ENCODE measurements around the gene APOB. TPM values are rescaled to one million over a fixed set of nuclear protein-coding genes. Genes with fewer than 3 reads are reported as not detected.

Gene APOB
- total and polyA plus RNA-seq, 3 experiments from 2014 or later, result not detected

DNA sequence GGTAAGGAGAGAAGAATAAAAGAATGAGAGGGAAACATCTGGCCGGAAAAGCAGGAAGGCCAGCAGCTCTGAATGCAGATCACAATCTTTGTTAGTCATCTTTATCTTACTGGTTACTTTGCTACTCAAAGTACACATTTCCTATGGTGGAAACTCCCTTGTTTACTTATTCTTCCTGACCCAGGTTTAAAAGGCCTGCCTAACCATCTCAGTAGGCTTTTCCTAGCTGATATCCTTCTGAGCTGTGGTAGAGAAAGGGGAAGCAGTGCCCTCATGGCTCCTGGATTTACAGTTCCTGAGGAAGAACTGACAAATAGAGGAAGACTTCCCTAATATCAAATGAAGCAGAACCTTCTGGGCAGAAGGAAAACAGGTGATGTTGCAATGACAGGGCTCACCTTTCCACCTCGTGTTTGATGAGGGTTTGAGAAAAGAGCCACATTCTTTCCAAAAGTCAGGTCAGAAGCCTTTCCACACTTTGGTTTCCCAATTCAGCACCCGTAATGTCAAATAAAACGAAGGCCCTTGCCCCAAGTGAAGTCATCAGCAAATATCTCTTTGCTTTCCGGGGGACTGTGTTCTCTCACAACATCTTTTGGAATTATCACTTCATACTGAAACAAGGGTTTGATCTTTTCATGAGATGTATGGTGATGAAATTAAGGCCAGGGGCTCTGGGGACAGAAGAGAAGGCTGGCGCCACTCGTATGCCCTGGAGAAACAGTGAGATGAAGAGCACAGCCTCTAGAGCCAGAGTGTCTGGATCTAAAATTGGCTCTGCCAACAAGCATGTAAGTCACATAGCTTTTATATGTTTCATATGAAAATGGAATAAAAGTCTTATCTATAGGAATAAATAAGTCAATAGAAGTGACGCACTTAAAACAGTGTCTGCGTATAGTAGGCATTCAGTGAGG is 26.7 kb upstream of the APOB start:
- Histone ChIP-seq H3K27me3 (ENCODE audit: insufficient read depth, low read length, poor library complexity, severe bottlenecking) (no peaks in the 10 kb centered on the region), H3K4me3 (ENCODE audit: low read length) (no peak overlapping the region), H3K4me1 (ENCODE audit: insufficient read depth, low read length) (no peaks in the 10 kb centered on the region), H3K27ac (ENCODE audit: low read depth, low read length) (no peak overlapping the region), H3K36me3 (ENCODE audit: insufficient read depth, low read length) (no peaks in the 10 kb centered on the region), H3K9me3 (ENCODE audit: low read length) (no peaks in the 10 kb centered on the region)
- no peak for DNase-seq
- Mint-ChIP-seq H3K27me3 (peaks cover 2 to 4% of the 10 kb centered on the region in 2 donors), H3K27ac (no peak overlapping the region), H3K9me3 (no peaks in the 10 kb centered on the region), H3K4me3 (no peak overlapping the region), H3K4me1 (no peaks in the 10 kb centered on the region), H3K36me3 (no peaks in the 10 kb centered on the region)
- CTCF ChIA-PET, result no interaction called here
- POLR2A ChIA-PET, result no interaction called here

GRCh38 chr2:21069746-21070340 is 26.0 kb upstream of the APOB start:
- ChIA-PET POLR2A (no interaction called here), CTCF (no interaction called here)
- no peak overlapping the region for H3K4me3 ChIP-seq (ENCODE audit: low read length)
- no peaks in the 10 kb centered on the region for H3K27me3 ChIP-seq (ENCODE audit: insufficient read depth, low read length, poor library complexity, severe bottlenecking)
- no peaks in the 10 kb centered on the region for H3K36me3 ChIP-seq (ENCODE audit: insufficient read depth, low read length)
- no peaks in the 10 kb centered on the region for H3K4me1 Mint-ChIP-seq
- no peak overlapping the region for H3K27ac Mint-ChIP-seq
- H3K36me3 Mint-ChIP-seq, result no peaks in the 10 kb centered on the region
- H3K27ac ChIP-seq (ENCODE audit: low read depth, low read length), result no peak overlapping the region
- H3K9me3 ChIP-seq (ENCODE audit: low read length), result no peaks in the 10 kb centered on the region
- no peak for DNase-seq
- H3K27me3 Mint-ChIP-seq, result peaks cover 2 to 4% of the 10 kb centered on the region in 2 donors
- no peak overlapping the region for H3K4me3 Mint-ChIP-seq
- H3K4me1 ChIP-seq (ENCODE audit: insufficient read depth, low read length), result no peaks in the 10 kb centered on the region
- no peaks in the 10 kb centered on the region for H3K9me3 Mint-ChIP-seq

DNA sequence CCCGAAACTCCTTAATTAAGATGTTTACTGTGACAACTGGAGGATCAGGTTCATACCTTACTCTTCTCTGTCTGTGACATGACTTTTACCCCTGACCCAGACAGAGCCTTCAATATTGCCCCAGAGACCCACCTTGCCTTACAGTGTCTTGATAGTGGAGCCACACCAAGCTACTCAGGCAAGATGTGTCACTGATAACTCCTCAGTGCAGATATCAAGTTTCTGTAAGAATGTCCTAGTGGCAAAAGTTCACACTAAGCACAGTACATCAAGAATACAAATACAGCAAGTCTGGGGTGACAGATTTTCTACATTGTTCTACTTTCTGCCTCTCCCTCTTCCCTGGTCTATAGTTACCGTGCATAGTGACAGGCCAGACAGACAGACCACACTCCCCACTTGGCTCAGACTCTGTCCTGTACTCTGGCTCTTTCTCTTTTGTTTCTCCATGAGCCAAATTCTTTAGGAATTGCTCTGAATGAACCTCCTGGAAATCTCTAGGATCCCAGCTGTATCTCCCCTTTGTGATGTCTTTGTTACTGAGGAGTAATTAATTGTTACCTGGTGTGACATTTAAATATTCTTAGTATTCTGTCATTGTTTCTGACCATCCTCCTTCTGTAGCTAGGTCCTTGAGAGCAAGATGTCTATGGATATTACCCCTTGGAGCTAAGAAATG is 24.1 kb upstream of the APOB start:
- no peaks in the 10 kb centered on the region for H3K36me3 Mint-ChIP-seq
- no peaks in the 10 kb centered on the region for H3K9me3 ChIP-seq (ENCODE audit: low read length)
- DNase-seq, result no peak
- H3K4me3 ChIP-seq (ENCODE audit: low read length), result no peak overlapping the region
- POLR2A ChIA-PET, result no interaction called here
- no peak overlapping the region for H3K4me3 Mint-ChIP-seq
- H3K4me1 Mint-ChIP-seq, result no peaks in the 10 kb centered on the region
- CTCF ChIA-PET, result no interaction called here
- H3K27me3 Mint-ChIP-seq, result peaks cover 2 to 4% of the 10 kb centered on the region in 2 donors
- no peak overlapping the region for H3K27ac ChIP-seq (ENCODE audit: low read depth, low read length)
- no peaks in the 10 kb centered on the region for H3K27me3 ChIP-seq (ENCODE audit: insufficient read depth, low read length, poor library complexity, severe bottlenecking)
- H3K27ac Mint-ChIP-seq, result no peak overlapping the region
- no peaks in the 10 kb centered on the region for H3K36me3 ChIP-seq (ENCODE audit: insufficient read depth, low read length)
- no peaks in the 10 kb centered on the region for H3K9me3 Mint-ChIP-seq
- H3K4me1 ChIP-seq (ENCODE audit: insufficient read depth, low read length), result no peaks in the 10 kb centered on the region

DNA sequence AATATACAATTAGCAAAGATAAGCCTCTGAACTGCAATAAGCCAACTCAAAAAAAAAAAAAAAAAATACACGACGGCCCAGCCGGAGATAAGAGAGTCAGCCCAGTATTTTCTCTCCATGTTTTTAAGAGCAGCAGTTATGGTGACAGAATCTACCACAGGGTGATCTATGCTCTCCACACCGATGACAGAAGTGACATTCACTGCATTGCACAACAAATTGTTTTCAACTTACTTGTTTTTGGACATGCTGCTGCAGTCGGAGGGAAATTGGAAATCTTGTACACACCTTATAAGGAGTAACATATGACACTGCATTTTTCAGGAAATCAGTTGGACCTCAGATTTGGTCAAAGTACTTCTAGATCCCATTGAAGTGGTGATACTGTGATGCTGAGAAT is 23.3 kb upstream of the APOB start:
- DNase-seq, result no peak
- Mint-ChIP-seq H3K9me3 (no peaks in the 10 kb centered on the region), H3K36me3 (no peaks in the 10 kb centered on the region), H3K27ac (no peak overlapping the region), H3K4me3 (no peak overlapping the region), H3K27me3 (peaks cover 2 to 4% of the 10 kb centered on the region in 2 donors), H3K4me1 (no peaks in the 10 kb centered on the region)
- no peaks in the 10 kb centered on the region for H3K9me3 ChIP-seq (ENCODE audit: low read length)
- no peaks in the 10 kb centered on the region for H3K27me3 ChIP-seq (ENCODE audit: insufficient read depth, low read length, poor library complexity, severe bottlenecking)
- POLR2A ChIA-PET, result no interaction called here
- H3K4me1 ChIP-seq (ENCODE audit: insufficient read depth, low read length), result no peaks in the 10 kb centered on the region
- H3K36me3 ChIP-seq (ENCODE audit: insufficient read depth, low read length), result no peaks in the 10 kb centered on the region
- H3K4me3 ChIP-seq (ENCODE audit: low read length), result no peak overlapping the region
- no peak overlapping the region for H3K27ac ChIP-seq (ENCODE audit: low read depth, low read length)
- CTCF ChIA-PET, result no interaction called here

GRCh38 chr2:21059885-21060610 is 16.2 kb upstream of the APOB start:
- Mint-ChIP-seq H3K4me3 (no peak overlapping the region), H3K36me3 (no peaks in the 10 kb centered on the region)

GRCh38 chr2:21057097-21057496 is 13.2 kb upstream of the APOB start:
- no peak for DNase-seq
- ChIA-PET CTCF (no interaction called here), POLR2A (no interaction called here)
- Mint-ChIP-seq H3K4me1 (no peaks in the 10 kb centered on the region), H3K27me3 (peaks cover 11 to 12% of the 10 kb centered on the region in 2 donors), H3K36me3 (no peaks in the 10 kb centered on the region), H3K27ac (no peak overlapping the region), H3K4me3 (no peak overlapping the region), H3K9me3 (no peaks in the 10 kb centered on the region)
- H3K4me1 ChIP-seq (ENCODE audit: insufficient read depth, low read length), result no peaks in the 10 kb centered on the region
- H3K4me3 ChIP-seq (ENCODE audit: low read length), result no peak overlapping the region
- H3K36me3 ChIP-seq (ENCODE audit: insufficient read depth, low read length), result no peaks in the 10 kb centered on the region
- no peaks in the 10 kb centered on the region for H3K27me3 ChIP-seq (ENCODE audit: insufficient read depth, low read length, poor library complexity, severe bottlenecking)
- H3K27ac ChIP-seq (ENCODE audit: low read depth, low read length), result no peak overlapping the region
- no peaks in the 10 kb centered on the region for H3K9me3 ChIP-seq (ENCODE audit: low read length)

More at GRCh38 chr2:21059885-21060610, 16.2 kb upstream of the APOB start:
- H3K27me3 ChIP-seq (ENCODE audit: insufficient read depth, low read length, poor library complexity, severe bottlenecking), result no peaks in the 10 kb centered on the region
- no peak for DNase-seq
- Mint-ChIP-seq H3K27me3 (peaks cover 3 to 10% of the 10 kb centered on the region in 2 donors), H3K9me3 (no peaks in the 10 kb centered on the region), H3K27ac (no peak overlapping the region), H3K4me1 (no peaks in the 10 kb centered on the region)
- H3K9me3 ChIP-seq (ENCODE audit: low read length), result no peaks in the 10 kb centered on the region
- POLR2A ChIA-PET, result no interaction called here
- CTCF ChIA-PET, result interaction anchor here (1.3 kb wide), 1 partner anchor 17 kb away, joined by 3 read pairs; no protein-coding TSS in a partner anchor
- no peak overlapping the region for H3K4me3 ChIP-seq (ENCODE audit: low read length)
- no peak overlapping the region for H3K27ac ChIP-seq (ENCODE audit: low read depth, low read length)
- H3K36me3 ChIP-seq (ENCODE audit: insufficient read depth, low read length), result no peaks in the 10 kb centered on the region
- H3K4me1 ChIP-seq (ENCODE audit: insufficient read depth, low read length), result no peaks in the 10 kb centered on the region

GRCh38 chr2:21055879-21056790 is 12.3 kb upstream of the APOB start:
- Mint-ChIP-seq H3K27ac (no peak overlapping the region), H3K36me3 (no peaks in the 10 kb centered on the region), H3K9me3 (no peaks in the 10 kb centered on the region), H3K4me3 (no peak overlapping the region), H3K4me1 (no peaks in the 10 kb centered on the region), H3K27me3 (peaks cover 11 to 12% of the 10 kb centered on the region in 2 donors)
- no peak for DNase-seq
- CTCF ChIA-PET, result interaction anchor here (2.2 kb wide), 1 partner anchor 14 kb away, joined by 8 read pairs; no protein-coding TSS in a partner anchor
- no peaks in the 10 kb centered on the region for H3K36me3 ChIP-seq (ENCODE audit: insufficient read depth, low read length)
- no peaks in the 10 kb centered on the region for H3K27me3 ChIP-seq (ENCODE audit: insufficient read depth, low read length, poor library complexity, severe bottlenecking)
- H3K4me1 ChIP-seq (ENCODE audit: insufficient read depth, low read length), result no peaks in the 10 kb centered on the region
- POLR2A ChIA-PET, result no interaction called here
- H3K9me3 ChIP-seq (ENCODE audit: low read length), result no peaks in the 10 kb centered on the region
- no peak overlapping the region for H3K4me3 ChIP-seq (ENCODE audit: low read length)
- H3K27ac ChIP-seq (ENCODE audit: low read depth, low read length), result no peak overlapping the region

All from CD8-positive, alpha-beta memory T cell (primary cell).